HL-60 (cell line): ENCODE data around the gene MRPL57.
"Not testable (repeated sequence)": the region's sequence is repeated elsewhere in the genome, so short reads cannot be mapped to it uniquely, and the experiment has no call there.

Experiments used
- POLR2AphosphoS5 ChIP-seq: IDR thresholded peaks from 2 replicates; pipeline ENCODE4 v1.6.1; 2012; ENCODE audit warnings: low read depth
- SPI1 ChIP-seq: IDR thresholded peaks from 2 replicates; pipeline ENCODE4 v1.6.1; 2012; ENCODE audit warnings: low read depth, mild to moderate bottlenecking, borderline replicate concordance
- TF ChIP-seq, protein P1 (sequence below): IDR thresholded peaks from one replicate; pipeline ENCODE4 v1.5.1; 2011; ENCODE audit warnings: low read length, control low read depth, inconsistent platforms; ENCODE audit not compliant: insufficient read depth

DNA sequence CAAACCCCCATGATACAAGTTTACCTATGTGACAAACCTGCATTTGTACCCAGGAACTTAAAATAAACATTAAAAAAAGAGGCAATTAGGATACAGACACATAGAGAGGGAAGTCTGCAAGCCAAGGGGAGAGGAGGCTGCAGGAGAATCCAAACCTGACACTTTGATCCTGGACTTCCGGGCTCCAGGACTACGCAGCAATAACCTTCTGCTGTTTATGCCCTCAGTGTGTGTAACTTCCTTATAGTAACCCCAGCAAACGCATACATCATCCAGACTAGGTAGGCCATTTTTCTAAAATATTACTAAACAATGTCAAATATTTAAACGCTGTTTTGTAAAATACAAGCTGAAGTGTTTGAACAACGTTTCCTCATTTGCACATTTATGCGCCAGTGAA is 39.0 kb downstream of the MRPL57 start:
- TF ChIP-seq, protein P1, sequence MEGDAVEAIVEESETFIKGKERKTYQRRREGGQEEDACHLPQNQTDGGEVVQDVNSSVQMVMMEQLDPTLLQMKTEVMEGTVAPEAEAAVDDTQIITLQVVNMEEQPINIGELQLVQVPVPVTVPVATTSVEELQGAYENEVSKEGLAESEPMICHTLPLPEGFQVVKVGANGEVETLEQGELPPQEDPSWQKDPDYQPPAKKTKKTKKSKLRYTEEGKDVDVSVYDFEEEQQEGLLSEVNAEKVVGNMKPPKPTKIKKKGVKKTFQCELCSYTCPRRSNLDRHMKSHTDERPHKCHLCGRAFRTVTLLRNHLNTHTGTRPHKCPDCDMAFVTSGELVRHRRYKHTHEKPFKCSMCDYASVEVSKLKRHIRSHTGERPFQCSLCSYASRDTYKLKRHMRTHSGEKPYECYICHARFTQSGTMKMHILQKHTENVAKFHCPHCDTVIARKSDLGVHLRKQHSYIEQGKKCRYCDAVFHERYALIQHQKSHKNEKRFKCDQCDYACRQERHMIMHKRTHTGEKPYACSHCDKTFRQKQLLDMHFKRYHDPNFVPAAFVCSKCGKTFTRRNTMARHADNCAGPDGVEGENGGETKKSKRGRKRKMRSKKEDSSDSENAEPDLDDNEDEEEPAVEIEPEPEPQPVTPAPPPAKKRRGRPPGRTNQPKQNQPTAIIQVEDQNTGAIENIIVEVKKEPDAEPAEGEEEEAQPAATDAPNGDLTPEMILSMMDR, result not testable (repeated sequence)
- not testable (repeated sequence) for TF ChIP-seq POLR2AphosphoS5, SPI1
